BLaER1 treated with 17β-estradiol and CSF1 and Interleukin-3, amounts not matched to agents 10 nM and 100 nM (cell line): Measurements from ENCODE around the gene HIP1.
A peak's percentile ranks its signal among the peaks of the same experiment; 100 is the strongest.

Experiments used
- H3K27ac ChIP-seq, 11 experiments: shearing (Covaris generic); formaldehyde crosslinking; 2 replicates each; pipeline ENCODE4 v1.8.1; 2022
- H3K27me3 ChIP-seq, 11 experiments: shearing (Covaris generic); formaldehyde crosslinking; 2 replicates each; pipeline ENCODE4 v1.8.1; 2022
- H3K36me3 ChIP-seq, 11 experiments: shearing (Covaris generic); formaldehyde crosslinking; 2 replicates each; pipeline ENCODE4 v1.8.1; 2022
- H3K4me1 ChIP-seq, 10 experiments: shearing (Covaris generic); formaldehyde crosslinking; 2 replicates each; pipeline ENCODE4 v1.8.1; 2022
- H3K4me2 ChIP-seq, 11 experiments: shearing (Covaris generic); formaldehyde crosslinking; 2 replicates each; pipeline ENCODE4 v1.8.1; 2022
- H3K4me3 ChIP-seq, 10 experiments: shearing (Covaris generic); formaldehyde crosslinking; 2 replicates each; pipeline ENCODE4 v1.8.1; 2022
- H3K9ac ChIP-seq, 11 experiments: shearing (Covaris generic); formaldehyde crosslinking; 2 replicates each; pipeline ENCODE4 v1.8.1; 2022
- H3K9me3 ChIP-seq, 11 experiments: shearing (Covaris generic); formaldehyde crosslinking; replicated peaks in 1 of 11; 2 replicates each; pipeline ENCODE4 v1.8.1; 2022
- H4K20me1 ChIP-seq, 11 experiments: shearing (Covaris generic); formaldehyde crosslinking; 2 replicates each; pipeline ENCODE4 v1.8.1; 2022
- Cebpa-rat ChIP-seq, 11 experiments: shearing (Covaris generic); IDR thresholded peaks; 2 replicates each; pipeline ENCODE4 v1.8.1; 2022

The HIP1 gene

DNA sequence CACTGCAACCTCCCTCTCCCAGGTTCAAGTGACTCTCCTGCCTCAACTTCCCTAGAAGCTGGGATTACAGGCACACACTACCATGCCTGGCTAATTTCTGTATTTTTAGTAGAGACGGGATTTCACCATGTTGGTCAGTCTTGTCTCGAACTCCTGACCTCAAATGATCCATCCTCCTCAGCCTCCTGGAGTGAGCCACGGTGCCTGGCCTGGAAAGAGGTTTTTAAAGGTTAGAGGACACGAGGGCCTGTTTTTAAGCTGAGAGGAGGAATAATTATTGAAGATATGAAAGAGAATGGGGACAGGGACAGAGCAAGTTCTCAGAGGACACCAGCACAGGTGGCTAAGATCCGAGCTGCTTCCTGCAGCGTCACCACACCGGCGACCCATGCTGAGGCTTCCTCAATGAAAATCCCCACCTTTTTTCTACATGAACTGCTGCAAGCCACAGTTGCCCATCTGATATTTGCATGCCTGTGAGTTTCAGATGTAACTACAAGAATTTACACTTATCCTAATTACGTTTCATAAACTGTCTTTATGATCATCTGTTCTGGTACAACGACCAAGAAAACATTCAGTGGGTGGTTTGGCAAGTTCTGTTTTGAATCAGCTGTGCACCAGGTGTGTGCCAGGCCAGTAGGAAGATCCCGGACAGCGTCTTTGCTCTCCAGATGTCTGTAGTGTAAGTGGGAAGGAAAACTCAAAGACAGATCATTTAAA is 76.0 kb downstream of the HIP1 start:
- Histone ChIP-seq H3K4me3 (no peak overlapping the region), H4K20me1 (no peaks in the 10 kb centered on the region), H3K4me1 (peaks cover 3 to 30% (median 23%) of the 10 kb centered on the region in 10 experiments; a peak in 17 of 20 replicates), H3K4me2 (peak overlapping the region in 8 of 11 experiments; percentile 20 to 60 (median 48); a peak in 14 of 22 replicates), H3K9me3 (no peaks in the 10 kb centered on the region; a peak in 1 of 22 replicates), H3K9ac (peak overlapping the region in 1 of 11 experiments; percentile 23; a peak in 2 of 22 replicates), H3K27me3 (no peaks in the 10 kb centered on the region), H3K36me3 (peaks cover 0 to 5% (median 0%) of the 10 kb centered on the region in 11 experiments; a peak in 2 of 22 replicates), H3K27ac (no peak overlapping the region)
- TF ChIP-seq Cebpa-rat (IDR thresholded peaks at IDR 0.05) = no peak

DNA sequence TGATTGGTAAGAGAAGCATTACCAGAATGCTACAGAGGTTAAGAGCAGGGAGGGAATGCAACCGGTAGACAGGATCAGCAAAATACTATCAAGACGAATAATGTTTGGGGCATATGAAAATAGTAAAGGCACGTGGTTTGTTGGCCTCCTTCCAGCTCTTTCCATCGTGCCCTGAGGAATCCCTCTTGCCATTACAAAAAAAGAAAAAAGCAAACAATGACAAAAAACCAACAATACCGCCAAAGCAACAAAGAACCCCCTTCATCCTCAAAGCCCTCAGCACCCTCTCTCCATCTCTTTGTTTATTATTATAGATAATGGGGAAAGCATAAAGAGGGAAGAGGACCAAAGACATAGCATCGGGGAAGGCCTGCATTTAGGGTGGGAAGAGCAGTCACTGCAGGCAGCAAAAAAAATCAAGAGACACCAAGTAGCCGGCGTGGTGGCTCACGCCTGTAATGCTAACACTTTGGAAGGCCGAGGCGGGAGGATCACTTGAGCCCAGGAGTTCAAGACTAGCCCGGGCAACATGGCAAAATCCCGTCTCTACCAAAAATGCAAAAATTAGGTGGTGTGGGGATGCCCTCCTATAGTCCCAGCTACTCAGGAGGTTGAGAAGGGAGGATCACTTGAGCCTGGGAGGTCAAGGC is 78.0 kb downstream of the HIP1 start:
- no peak overlapping the region for H3K27ac ChIP-seq
- H3K27me3 ChIP-seq = no peaks in the 10 kb centered on the region
- no peaks in the 10 kb centered on the region; a peak in 1 of 22 replicates for H3K9me3 ChIP-seq
- H3K4me2 ChIP-seq = no peak overlapping the region
- peaks cover 3 to 30% (median 23%) of the 10 kb centered on the region in 10 experiments; a peak in 17 of 20 replicates for H3K4me1 ChIP-seq
- H4K20me1 ChIP-seq = no peaks in the 10 kb centered on the region
- H3K36me3 ChIP-seq = peaks cover 0 to 5% (median 0%) of the 10 kb centered on the region in 11 experiments; a peak in 2 of 22 replicates
- no peak overlapping the region for H3K9ac ChIP-seq
- TF ChIP-seq Cebpa-rat (IDR thresholded peaks at IDR 0.05) = no peak
- H3K4me3 ChIP-seq = no peak overlapping the region

DNA sequence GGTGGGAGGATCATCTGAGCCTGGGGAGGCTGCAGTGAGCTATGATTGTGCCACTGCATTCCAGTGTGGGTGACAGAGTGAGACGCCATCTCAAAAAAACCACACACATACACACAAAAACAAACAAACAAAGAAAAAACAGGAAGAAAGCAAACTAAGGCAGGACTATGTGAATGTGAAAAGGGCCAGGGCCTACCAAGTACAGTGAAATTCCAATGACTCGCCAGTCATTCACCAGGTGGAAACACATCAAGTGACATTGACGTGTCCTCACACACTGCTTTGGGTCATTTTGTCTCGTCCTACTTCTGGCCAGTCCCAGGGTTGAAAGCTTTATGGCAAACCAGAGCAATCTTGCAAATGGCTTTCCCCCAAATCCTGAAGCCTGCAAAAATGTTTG is 79.9 kb downstream of the HIP1 start:
- peaks cover 3 to 20% (median 15%) of the 10 kb centered on the region in 10 experiments; a peak in 17 of 20 replicates for H3K4me1 ChIP-seq
- H3K36me3 ChIP-seq = peaks cover 0 to 8% (median 0%) of the 10 kb centered on the region in 11 experiments; a peak in 2 of 22 replicates
- H3K27me3 ChIP-seq = no peaks in the 10 kb centered on the region
- H3K9ac ChIP-seq = no peak overlapping the region
- TF ChIP-seq Cebpa-rat (IDR thresholded peaks at IDR 0.05) = no peak
- no peaks in the 10 kb centered on the region for H4K20me1 ChIP-seq
- H3K4me3 ChIP-seq = no peak overlapping the region
- H3K9me3 ChIP-seq = no peaks in the 10 kb centered on the region; a peak in 1 of 22 replicates
- H3K27ac ChIP-seq = no peak overlapping the region
- H3K4me2 ChIP-seq = no peak overlapping the region

DNA sequence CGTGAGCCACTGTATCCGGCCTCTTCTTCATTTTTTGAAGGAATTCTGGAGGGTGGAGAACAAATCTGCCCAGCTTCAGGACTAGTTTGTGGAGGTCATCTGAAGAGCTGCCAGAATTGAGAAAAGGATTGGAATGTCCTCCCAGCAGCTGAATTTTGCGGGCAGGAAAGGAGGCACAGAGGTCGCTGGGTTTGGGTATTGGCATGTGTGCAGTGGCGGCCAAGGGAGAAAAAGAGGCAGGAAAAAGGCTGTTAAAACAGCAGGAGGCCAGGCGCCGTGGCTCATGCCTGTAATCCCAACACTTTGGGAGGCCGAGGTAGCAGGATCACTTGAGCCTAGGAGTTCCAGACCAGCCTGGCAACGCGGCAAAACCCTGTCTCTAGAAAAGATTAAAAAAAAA is 80.4 kb downstream of the HIP1 start:
- no peaks in the 10 kb centered on the region for H3K27me3 ChIP-seq
- no peak for TF ChIP-seq Cebpa-rat (IDR thresholded peaks at IDR 0.05)
- H3K4me3 ChIP-seq = no peak overlapping the region
- no peaks in the 10 kb centered on the region; a peak in 1 of 22 replicates for H3K9me3 ChIP-seq
- no peak overlapping the region for H3K4me2 ChIP-seq
- peaks cover 0 to 10% (median 0%) of the 10 kb centered on the region in 11 experiments; a peak in 2 of 22 replicates for H3K36me3 ChIP-seq
- H3K9ac ChIP-seq = no peak overlapping the region
- no peaks in the 10 kb centered on the region for H4K20me1 ChIP-seq
- H3K4me1 ChIP-seq = peaks cover 3 to 19% (median 13%) of the 10 kb centered on the region in 10 experiments; a peak in 17 of 20 replicates
- H3K27ac ChIP-seq = no peak overlapping the region

DNA sequence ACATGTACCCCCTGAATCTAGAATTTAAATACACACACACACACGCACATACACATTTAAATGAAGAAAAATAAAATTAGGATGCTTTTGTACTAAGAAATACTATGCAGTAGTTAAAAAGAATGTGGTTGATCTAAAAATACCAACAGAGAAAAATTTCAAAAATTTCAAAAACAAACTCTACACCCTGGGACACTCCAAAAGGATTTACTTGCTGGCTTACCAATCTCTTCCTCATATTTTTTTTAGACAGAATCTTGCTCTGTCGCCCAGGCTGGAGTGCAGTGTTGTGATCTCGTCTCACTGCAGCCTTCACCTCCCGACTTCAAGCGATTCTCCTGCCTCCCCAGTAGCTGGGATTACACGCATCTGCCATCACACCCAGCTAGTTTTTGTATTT is 80.9 kb downstream of the HIP1 start:
- H3K9ac ChIP-seq = no peak overlapping the region
- no peaks in the 10 kb centered on the region for H3K27me3 ChIP-seq
- H3K4me3 ChIP-seq = no peak overlapping the region
- H3K36me3 ChIP-seq = peaks cover 0 to 10% (median 0%) of the 10 kb centered on the region in 11 experiments; a peak in 4 of 22 replicates
- H3K4me1 ChIP-seq = peaks cover 3 to 14% (median 8%) of the 10 kb centered on the region in 10 experiments; a peak in 17 of 20 replicates
- no peaks in the 10 kb centered on the region; a peak in 1 of 22 replicates for H3K9me3 ChIP-seq
- no peak overlapping the region for H3K27ac ChIP-seq
- no peak for TF ChIP-seq Cebpa-rat (IDR thresholded peaks at IDR 0.05)
- no peaks in the 10 kb centered on the region for H4K20me1 ChIP-seq
- no peak overlapping the region for H3K4me2 ChIP-seq

DNA sequence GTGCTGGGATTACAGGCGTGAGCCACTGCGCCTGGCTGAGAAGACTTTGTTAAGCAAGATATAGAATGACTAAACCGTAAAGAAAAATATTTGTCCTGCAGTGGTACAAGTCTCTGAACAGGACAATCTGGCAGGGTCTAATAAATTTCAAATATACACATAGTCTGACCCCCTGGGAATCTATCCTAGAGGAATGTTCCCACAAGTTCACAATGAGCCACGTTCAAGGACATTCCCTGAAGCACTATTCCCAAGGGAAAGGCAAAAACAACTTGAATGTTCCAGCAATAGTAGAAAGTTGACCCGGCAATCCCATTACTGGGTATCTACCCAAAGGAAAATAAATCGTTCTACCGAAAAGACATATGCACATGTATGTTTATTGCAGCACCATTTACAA is 82.0 kb downstream of the HIP1 start:
- peaks cover 0 to 10% (median 0%) of the 10 kb centered on the region in 11 experiments; a peak in 4 of 22 replicates for H3K36me3 ChIP-seq
- H3K4me2 ChIP-seq = no peak overlapping the region
- no peaks in the 10 kb centered on the region for H4K20me1 ChIP-seq
- H3K4me1 ChIP-seq = 0 out of 20 replicates have a peak, but pooled peaks cover 0 to 3% (median 0%) of the 10 kb centered on the region in 10 experiments
- TF ChIP-seq Cebpa-rat (IDR thresholded peaks at IDR 0.05) = no peak
- no peak overlapping the region for H3K9ac ChIP-seq
- no peak overlapping the region for H3K4me3 ChIP-seq
- H3K27ac ChIP-seq = no peak overlapping the region
- no peaks in the 10 kb centered on the region for H3K27me3 ChIP-seq
- no peaks in the 10 kb centered on the region; a peak in 1 of 22 replicates for H3K9me3 ChIP-seq

DNA sequence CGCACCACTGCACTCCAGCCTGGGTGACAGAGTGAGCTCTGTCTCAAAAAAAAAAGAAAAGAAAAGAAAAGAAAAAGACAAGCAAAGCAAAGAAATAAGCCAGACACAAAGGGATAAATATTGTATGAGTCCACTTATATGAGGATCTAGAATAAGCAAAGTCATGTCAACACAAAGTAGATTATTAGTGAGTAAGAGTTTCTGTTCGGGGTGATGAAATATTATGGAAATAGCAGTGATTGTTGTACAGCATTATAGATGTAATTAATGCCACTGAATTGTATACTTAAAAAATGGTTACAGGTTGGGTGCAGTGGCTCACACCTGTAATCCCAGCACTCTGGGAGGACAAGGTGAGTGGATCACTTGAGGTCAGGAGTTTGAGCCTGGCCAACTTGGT is 83.2 kb downstream of the HIP1 start:
- no peaks in the 10 kb centered on the region for H3K27me3 ChIP-seq
- no peak overlapping the region for H3K4me2 ChIP-seq
- no peaks in the 10 kb centered on the region; a peak in 1 of 22 replicates for H3K9me3 ChIP-seq
- H3K36me3 ChIP-seq = peaks cover 0 to 10% (median 0%) of the 10 kb centered on the region in 11 experiments; a peak in 4 of 22 replicates
- H3K9ac ChIP-seq = no peak overlapping the region
- H3K4me1 ChIP-seq = peaks cover 5 to 8% (median 7%) of the 10 kb centered on the region in 10 experiments
- TF ChIP-seq Cebpa-rat (IDR thresholded peaks at IDR 0.05) = no peak
- H3K27ac ChIP-seq = no peak overlapping the region
- H4K20me1 ChIP-seq = no peaks in the 10 kb centered on the region
- H3K4me3 ChIP-seq = no peak overlapping the region

DNA sequence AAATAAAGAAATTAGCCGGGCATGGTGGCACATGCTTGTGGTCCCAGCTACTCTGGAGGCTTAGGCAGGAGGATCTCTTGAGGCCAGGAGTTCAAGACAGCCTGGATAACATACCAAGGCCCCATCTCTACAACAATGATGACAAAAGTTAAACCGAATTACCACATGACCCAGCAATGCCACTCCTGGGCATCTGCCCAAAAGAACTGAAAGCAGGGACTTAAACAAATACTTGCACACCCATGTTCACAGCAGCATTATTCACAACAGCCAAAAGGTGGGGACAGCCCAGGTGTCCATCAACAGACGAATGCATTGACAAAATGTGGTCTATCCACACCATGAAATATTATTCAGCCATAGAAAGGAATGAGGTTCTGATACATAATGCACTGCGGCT is 83.9 kb downstream of the HIP1 start:
- no peaks in the 10 kb centered on the region for H4K20me1 ChIP-seq
- H3K4me2 ChIP-seq = no peak overlapping the region
- H3K4me3 ChIP-seq = no peak overlapping the region
- H3K36me3 ChIP-seq = peaks cover 0 to 10% (median 0%) of the 10 kb centered on the region in 11 experiments; a peak in 4 of 22 replicates
- H3K9ac ChIP-seq = no peak overlapping the region
- H3K4me1 ChIP-seq = peaks cover 12 to 15% (median 14%) of the 10 kb centered on the region in 10 experiments
- no peaks in the 10 kb centered on the region; a peak in 1 of 22 replicates for H3K9me3 ChIP-seq
- H3K27me3 ChIP-seq = no peaks in the 10 kb centered on the region
- no peak overlapping the region for H3K27ac ChIP-seq
- no peak for TF ChIP-seq Cebpa-rat (IDR thresholded peaks at IDR 0.05)

DNA sequence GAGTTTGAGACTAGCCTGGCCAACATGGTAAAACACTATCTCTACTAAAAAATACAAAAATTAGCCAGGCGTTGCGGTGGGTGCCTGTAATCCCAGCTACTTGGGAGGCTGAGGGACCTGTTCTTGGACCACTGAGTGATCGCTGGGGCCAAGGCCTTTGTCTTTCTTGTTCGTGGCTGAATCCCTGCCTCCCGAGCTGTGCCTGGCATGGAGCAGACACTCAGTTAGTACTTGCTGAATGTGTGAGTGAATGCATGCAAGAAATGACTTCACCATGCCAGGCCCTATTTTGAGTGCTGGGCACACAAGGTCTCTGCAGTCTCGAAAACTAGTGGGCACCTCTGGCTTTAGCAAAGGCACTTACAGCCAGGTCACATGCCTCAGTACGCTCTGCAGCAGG is 85.1 kb downstream of the HIP1 start:
- Histone ChIP-seq H3K9me3 (no peaks in the 10 kb centered on the region), H4K20me1 (no peaks in the 10 kb centered on the region), H3K4me1 (peaks cover 16 to 22% (median 20%) of the 10 kb centered on the region in 10 experiments), H3K27me3 (no peaks in the 10 kb centered on the region), H3K9ac (no peak overlapping the region), H3K36me3 (peaks cover 0 to 10% (median 0%) of the 10 kb centered on the region in 11 experiments; a peak in 4 of 22 replicates), H3K27ac (no peak overlapping the region), H3K4me3 (no peak overlapping the region), H3K4me2 (no peak overlapping the region)
- no peak for TF ChIP-seq Cebpa-rat (IDR thresholded peaks at IDR 0.05)
